ENCODE results near the gene ARG2. TPM values are rescaled to one million over a fixed set of nuclear protein-coding genes. Genes with fewer than 3 reads are reported as not detected.

The ARG2 gene
- total and polyA plus RNA-seq, 2 experiments from 2014 or later, result 29.0 to 35.0 TPM

GRCh38 chr14:67641480-67641879 is 21.8 kb downstream of the ARG2 start:
- H3K4me3 ChIP-seq, result no peak overlapping the region
- H3K9me2 ChIP-seq (replicated peaks; ENCODE audit: insufficient read depth), result no peaks in the 10 kb centered on the region
- no peak overlapping the region for H3K27ac ChIP-seq
- H3K4me2 ChIP-seq, result no peak overlapping the region
- H4K20me1 ChIP-seq (ENCODE audit: insufficient read depth, poor library complexity, severe bottlenecking), result no peaks in the 10 kb centered on the region
- DNase-seq (ENCODE audit: low spot score), result no peak
- H3K79me2 ChIP-seq, result no peaks in the 10 kb centered on the region
- TF ChIP-seq EZH2 (IDR thresholded peaks at IDR 0.05; ENCODE audit: borderline replicate concordance) (no peak), EZH2phosphoT487 (IDR thresholded peaks at IDR 0.05; ENCODE audit: low read depth, severe bottlenecking, unreplicated experiment) (no peak), CTCF (IDR thresholded peaks at IDR 0.05; ENCODE audit: poor library complexity) (no peak)
- H2AFZ ChIP-seq, result no peak overlapping the region
- H3K9me3 ChIP-seq (ENCODE audit: low read depth), result no peaks in the 10 kb centered on the region
- no peaks in the 10 kb centered on the region for H3K4me1 ChIP-seq (ENCODE audit: insufficient read depth)
- WGBS (ENCODE audit: low lambda C conversion rate, missing lambda C conversion rate), result 91% methylated on average over 1 of the region's 1 CpG
- H3K27me3 ChIP-seq, result no peaks in the 10 kb centered on the region
- no peaks in the 10 kb centered on the region for H3K36me3 ChIP-seq (replicated peaks; ENCODE audit: insufficient read depth, low read depth)

- Histone ChIP-seq H3K4me1 (ENCODE audit: insufficient read depth) (no peaks in the 10 kb centered on the region), H3K27ac (no peak overlapping the region), H3K27me3 (no peaks in the 10 kb centered on the region), H2AFZ (no peak overlapping the region), H3K9me3 (ENCODE audit: low read depth) (no peaks in the 10 kb centered on the region), H3K4me2 (no peak overlapping the region), H3K79me2 (no peaks in the 10 kb centered on the region), H3K36me3 (replicated peaks; ENCODE audit: insufficient read depth, low read depth) (no peaks in the 10 kb centered on the region), H3K4me3 (no peak overlapping the region), H4K20me1 (ENCODE audit: insufficient read depth, poor library complexity, severe bottlenecking) (no peaks in the 10 kb centered on the region), H3K9me2 (replicated peaks; ENCODE audit: insufficient read depth) (no peaks in the 10 kb centered on the region)
- no peak for DNase-seq (ENCODE audit: low spot score)
- no peak for TF ChIP-seq EZH2phosphoT487 (IDR thresholded peaks at IDR 0.05; ENCODE audit: low read depth, severe bottlenecking, unreplicated experiment)
- TF ChIP-seq EZH2 (IDR thresholded peaks at IDR 0.05; ENCODE audit: borderline replicate concordance), result no peak
- 94% methylated on average over 5 of the region's 5 CpGs for WGBS (ENCODE audit: low lambda C conversion rate, missing lambda C conversion rate)
These were observed 22.4 kb downstream of the ARG2 start for GRCh38 chr14:67641902-67642749.

- Histone ChIP-seq H3K4me3 (no peak overlapping the region), H3K36me3 (replicated peaks; ENCODE audit: insufficient read depth, low read depth) (no peaks in the 10 kb centered on the region), H3K4me1 (ENCODE audit: insufficient read depth) (no peaks in the 10 kb centered on the region), H3K79me2 (no peaks in the 10 kb centered on the region), H2AFZ (no peak overlapping the region), H3K9me2 (replicated peaks; ENCODE audit: insufficient read depth) (no peaks in the 10 kb centered on the region), H4K20me1 (ENCODE audit: insufficient read depth, poor library complexity, severe bottlenecking) (no peaks in the 10 kb centered on the region), H3K27ac (no peak overlapping the region), H3K4me2 (no peak overlapping the region), H3K27me3 (no peaks in the 10 kb centered on the region), H3K9me3 (ENCODE audit: low read depth) (no peaks in the 10 kb centered on the region)
- DNase-seq (ENCODE audit: low spot score), result no peak
- 63% methylated on average over 1 of the region's 1 CpG for WGBS (ENCODE audit: low lambda C conversion rate, missing lambda C conversion rate)
- no peak for TF ChIP-seq CTCF (IDR thresholded peaks at IDR 0.05; ENCODE audit: poor library complexity)
- no peak for TF ChIP-seq EZH2phosphoT487 (IDR thresholded peaks at IDR 0.05; ENCODE audit: low read depth, severe bottlenecking, unreplicated experiment)
- no peak for TF ChIP-seq EZH2 (IDR thresholded peaks at IDR 0.05; ENCODE audit: borderline replicate concordance)
These were observed 24.0 kb downstream of the ARG2 start for GRCh38 chr14:67643713-67644112.

- H3K9me3 ChIP-seq (ENCODE audit: low read depth), result no peaks in the 10 kb centered on the region
- H3K4me3 ChIP-seq, result no peak overlapping the region
- whole genome bisulfite sequencing (ENCODE audit: low lambda C conversion rate, missing lambda C conversion rate), result 92% methylated on average over 2 of the region's 2 CpGs
- no peak overlapping the region for H3K27ac ChIP-seq
- H3K36me3 ChIP-seq (replicated peaks; ENCODE audit: insufficient read depth, low read depth), result no peaks in the 10 kb centered on the region
- H3K9me2 ChIP-seq (replicated peaks; ENCODE audit: insufficient read depth), result no peaks in the 10 kb centered on the region
- TF ChIP-seq CTCF (IDR thresholded peaks at IDR 0.05; ENCODE audit: poor library complexity) (no peak), EZH2phosphoT487 (IDR thresholded peaks at IDR 0.05; ENCODE audit: low read depth, severe bottlenecking, unreplicated experiment) (no peak), EZH2 (IDR thresholded peaks at IDR 0.05; ENCODE audit: borderline replicate concordance) (no peak)
- no peaks in the 10 kb centered on the region for H3K79me2 ChIP-seq
- H3K4me2 ChIP-seq, result no peak overlapping the region
- H4K20me1 ChIP-seq (ENCODE audit: insufficient read depth, poor library complexity, severe bottlenecking), result no peaks in the 10 kb centered on the region
- H3K27me3 ChIP-seq, result no peaks in the 10 kb centered on the region
- no peak for DNase-seq (ENCODE audit: low spot score)
- no peak overlapping the region for H2AFZ ChIP-seq
- H3K4me1 ChIP-seq (ENCODE audit: insufficient read depth), result no peaks in the 10 kb centered on the region
These were observed 24.7 kb downstream of the ARG2 start for GRCh38 chr14:67644428-67644827.
